HepG2 (cell line): ENCODE results near the gene ZNFX1. TPM values are rescaled to one million over a fixed set of nuclear protein-coding genes. Genes with fewer than 3 reads are reported as not detected.
A peak's percentile ranks its signal among the peaks of the same experiment; 100 is the strongest.

Experiments
- ATF1 ChIP-seq: IDR thresholded peaks from 2 replicates; pipeline ENCODE4 v1.6.1; 2016; ENCODE audit warnings: mild to moderate bottlenecking, control low read depth
- ATF7 ChIP-seq, 2 experiments: fragments of 450-650 bp in 1 of 2; sonication (generic) in 1 of 2; formaldehyde crosslinking in 1 of 2; IDR thresholded peaks; 2 replicates each; pipeline versions ENCODE4 v1.4.0 to v1.6.1; 2016 to 2020; ENCODE audit warnings: antibody characterized with exemption in 1 of 2, mild to moderate bottlenecking in 1 of 2, missing genetic modification reagents in 1 of 2
- BCL6 ChIP-seq: IDR thresholded peaks from 2 replicates; pipeline ENCODE4 v1.6.1; 2016; ENCODE audit warnings: missing genetic modification reagents, missing compliant biosample characterization
- ELF3 ChIP-seq: IDR thresholded peaks from 2 replicates; pipeline ENCODE4 v1.6.1; 2016; ENCODE audit warnings: missing genetic modification reagents, missing compliant biosample characterization
- ERF ChIP-seq: IDR thresholded peaks from 2 replicates; pipeline ENCODE4 v1.6.1; 2018; ENCODE audit warnings: missing biosample characterization, missing genetic modification reagents
- FOXM1 ChIP-seq: sonication (generic); formaldehyde crosslinking; IDR thresholded peaks from 2 replicates; pipeline ENCODE4 v1.5.0; 2020; ENCODE audit warnings: missing genetic modification reagents
- KLF12 ChIP-seq: sonication (generic); formaldehyde crosslinking; IDR thresholded peaks from 2 replicates; pipeline ENCODE4 v1.4.0; 2020; ENCODE audit warnings: missing genetic modification reagents, borderline replicate concordance
- NFIC ChIP-seq: IDR thresholded peaks from 2 replicates; pipeline ENCODE4 v1.6.1; 2012; ENCODE audit warnings: mild to moderate bottlenecking, low read length, inconsistent platforms
- NR0B2 ChIP-seq: sonication (generic); formaldehyde crosslinking; IDR thresholded peaks from 2 replicates; pipeline ENCODE4 v1.4.0; 2020; ENCODE audit warnings: mild to moderate bottlenecking, missing genetic modification reagents
- NR2F2 ChIP-seq: IDR thresholded peaks from 2 replicates; pipeline ENCODE4 v1.6.1; 2012; ENCODE audit warnings: low read depth, inconsistent platforms, borderline replicate concordance
- POLR2A ChIP-seq, 2 experiments: IDR thresholded peaks; 2 replicates each; pipeline ENCODE4 v1.6.1; 2011; ENCODE audit warnings: low read depth in 2 of 2, low read length in 2 of 2, mild to moderate bottlenecking in 1 of 2, moderate library complexity in 1 of 2; ENCODE audit not compliant: insufficient read depth in 1 of 2
- RARA ChIP-seq: IDR thresholded peaks from 2 replicates; pipeline ENCODE4 v1.6.1; 2016; ENCODE audit warnings: missing genetic modification reagents, missing compliant biosample characterization
- SMARCE1 ChIP-seq: fragments of 450-650 bp; IDR thresholded peaks from 2 replicates; pipeline ENCODE4 v1.6.1; 2017; ENCODE audit warnings: borderline replicate concordance
- ZBTB8A ChIP-seq: sonication (generic); formaldehyde crosslinking; IDR thresholded peaks from 2 replicates; pipeline ENCODE4 v1.4.0; 2020; ENCODE audit warnings: mild to moderate bottlenecking, low read depth, missing genetic modification reagents, borderline replicate concordance
- ZHX1 ChIP-seq: sonication (generic); formaldehyde crosslinking; IDR thresholded peaks from 2 replicates; pipeline ENCODE4 v1.8.1; 2022; ENCODE audit warnings: low read depth, mild to moderate bottlenecking, missing genetic modification reagents
- ZKSCAN5 ChIP-seq: sonication (generic); formaldehyde crosslinking; IDR thresholded peaks from 2 replicates; pipeline ENCODE4 v1.5.1; 2020; ENCODE audit warnings: mild to moderate bottlenecking, missing genetic modification reagents
- ZNF224 ChIP-seq: sonication (generic); formaldehyde crosslinking; IDR thresholded peaks from 2 replicates; pipeline ENCODE4 v1.5.0; 2020; ENCODE audit warnings: mild to moderate bottlenecking, missing genetic modification reagents
- ZNF501 ChIP-seq: sonication (generic); formaldehyde crosslinking; IDR thresholded peaks from 2 replicates; pipeline ENCODE4 v1.5.1; 2020; ENCODE audit warnings: mild to moderate bottlenecking, moderate library complexity, missing genetic modification reagents
- ZNF709 ChIP-seq: sonication (generic); formaldehyde crosslinking; IDR thresholded peaks from 2 replicates; pipeline ENCODE4 v1.5.0; 2020; ENCODE audit warnings: mild to moderate bottlenecking, missing genetic modification reagents
- ZNF761 ChIP-seq: sonication (generic); formaldehyde crosslinking; conservative IDR thresholded peaks from 2 replicates; pipeline ENCODE4 v1.4.0; 2020; ENCODE audit warnings: mild to moderate bottlenecking, missing genetic modification reagents
- polyA plus RNA-seq, 8 experiments: library from polyadenylated mRNA; depleted of rRNA in 3 of 8; stranded (reverse) in 7 of 8; unstranded in 1 of 8; fragments of >200 nt; fragmentation: Illumina TruSeq in 4 of 8; extraction: Trizol in 4 of 8; gene quantifications; 2 replicates each; pipeline versions ENCODE4 v1.2.1 to v1.2.3, GENCODE V29; 2011 to 2016; ENCODE audit warnings: low read depth in 4 of 8, missing spikeins in 1 of 8, mixed read lengths in 1 of 8; ENCODE audit not compliant: insufficient read depth in 1 of 8
- total RNA-seq, 5 experiments: library from RNA; depleted of rRNA; stranded (reverse); fragments of >200 nt; fragmentation: Illumina TruSeq; extraction: Trizol; gene quantifications; 2 replicates each; pipeline ENCODE4 v1.2.3, GENCODE V29; 2016; ENCODE audit warnings: low read depth in 1 of 5
- TF ChIP-seq, protein P1 (sequence below): IDR thresholded peaks from 2 replicates; pipeline ENCODE4 v1.6.1; 2016; ENCODE audit warnings: missing compliant biosample characterization, missing genetic modification reagents, borderline replicate concordance

Gene ZNFX1
- total and polyA plus RNA-seq, 2 of the 13 experiments (the other 11 are each of a cell fraction or from before 2014, with no cell fraction given): 2.9 to 11.1 TPM

DNA sequence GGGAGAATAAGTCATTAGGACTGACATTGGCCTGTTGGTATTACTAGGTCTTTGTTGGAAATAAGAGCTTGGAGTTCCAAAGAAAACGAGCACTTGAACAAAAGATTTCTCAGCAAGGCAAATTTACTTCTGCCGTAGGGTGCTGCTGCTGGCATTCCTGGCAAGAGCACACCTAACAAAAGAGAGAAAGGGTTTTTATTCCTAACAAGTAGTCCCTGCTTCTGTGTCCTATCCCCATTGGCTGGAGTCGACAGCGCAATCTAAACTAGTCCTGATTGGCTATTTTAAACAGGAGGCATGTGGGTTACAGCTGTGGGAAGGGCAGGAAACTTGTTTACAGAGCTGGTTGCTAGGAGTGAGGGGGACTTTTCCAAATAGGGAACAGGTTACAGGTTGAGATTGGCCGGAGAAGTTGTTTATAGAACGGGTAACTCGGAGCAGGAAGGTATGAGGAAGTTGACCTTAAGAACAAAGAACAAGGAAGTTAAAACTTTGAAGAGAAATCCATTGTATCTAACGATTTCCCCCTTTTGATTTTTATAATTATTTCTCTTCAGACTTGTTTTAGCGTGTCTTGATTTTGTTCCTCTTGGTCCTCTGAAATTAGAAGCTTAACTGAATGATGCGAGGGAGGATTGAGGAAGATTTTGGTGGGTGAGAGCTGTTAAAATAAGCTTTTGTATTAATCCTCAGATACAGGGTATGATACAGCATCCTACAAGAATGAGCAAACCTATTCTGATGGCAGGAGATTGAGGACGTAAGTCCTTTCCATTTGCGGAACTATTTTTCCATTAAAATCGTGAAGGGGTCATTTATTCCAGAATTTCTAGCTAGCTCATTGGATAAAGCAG is 3.4 kb upstream of the ZNFX1 start (continued):
- TF ChIP-seq ZNF761 (no peak), ZHX1 (CRISPR knock-in tag) (0 out of 2 replicates have a peak, but pooled peaks have one; percentile 8), ATF1 (CRISPR knock-in tag) (peak; percentile 62; the same call in 1 of the 2 replicates), FOXM1 (CRISPR knock-in tag) (peak; percentile 13; the same call in 1 of the 2 replicates), ATF7 (IDR thresholded peaks at IDR 0.05) (no peak), ATF7 (CRISPR knock-in tag; IDR thresholded peaks at IDR 0.05) (no peak), BCL6 (CRISPR knock-in tag) (no peak), ZKSCAN5 (0 out of 2 replicates have a peak, but pooled peaks have one; percentile 35), ZNF709 (CRISPR knock-in tag) (peak; percentile 77), ERF (CRISPR knock-in tag) (peak; percentile 26), RARA (CRISPR knock-in tag) (0 out of 2 replicates have a peak, but pooled peaks have one; percentile 17), KLF12 (CRISPR knock-in tag) (no peak), NFIC (peak; percentile 68; the same call in 1 of the 2 replicates), ELF3 (peak; percentile 98), POLR2A (IDR thresholded peaks at IDR 0.05; ENCODE audit: insufficient read depth in 1 of 2, low read depth in 2 of 2, low read length in 2 of 2) (peak; percentile 28 to 92; a peak in 3 of 4 replicates), SMARCE1 (no peak), NR0B2 (0 out of 2 replicates have a peak, but pooled peaks have one; percentile 29), ZNF224 (CRISPR knock-in tag) (peak; percentile 14; the same call in 1 of the 2 replicates), ZBTB8A (CRISPR knock-in tag) (0 out of 2 replicates have a peak, but pooled peaks have one; percentile 29), NR2F2 (peak; percentile 19; the same call in 1 of the 2 replicates), ZNF501 (CRISPR knock-in tag) (peak; percentile 65; the same call in 1 of the 2 replicates)
- TF ChIP-seq, protein P1, sequence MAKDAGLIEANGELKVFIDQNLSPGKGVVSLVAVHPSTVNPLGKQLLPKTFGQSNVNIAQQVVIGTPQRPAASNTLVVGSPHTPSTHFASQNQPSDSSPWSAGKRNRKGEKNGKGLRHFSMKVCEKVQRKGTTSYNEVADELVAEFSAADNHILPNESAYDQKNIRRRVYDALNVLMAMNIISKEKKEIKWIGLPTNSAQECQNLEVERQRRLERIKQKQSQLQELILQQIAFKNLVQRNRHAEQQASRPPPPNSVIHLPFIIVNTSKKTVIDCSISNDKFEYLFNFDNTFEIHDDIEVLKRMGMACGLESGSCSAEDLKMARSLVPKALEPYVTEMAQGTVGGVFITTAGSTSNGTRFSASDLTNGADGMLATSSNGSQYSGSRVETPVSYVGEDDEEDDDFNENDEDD (CRISPR knock-in tag): peak; percentile 44; the same call in 1 of the 2 replicates
